HG03520 (cell line): ENCODE results near the gene GID8.

Source experiments
- ATAC-seq: cut with Tn5 transposase; IDR thresholded peaks from one replicate; pipeline ENCODE4 v1.9.1; 2021; ENCODE audit warnings: mild to moderate bottlenecking, moderate library complexity; ENCODE audit not compliant: unreplicated experiment

The GID8 gene

GRCh38 chr20:62941792-62942191 lies 3.8 kb downstream of the GID8 start:
- ATAC-seq = no peak

- no peak for ATAC-seq
Measured at GRCh38 chr20:62942456-62942855, 4.5 kb downstream of the GID8 start.

- ATAC-seq = no peak
Measured at GRCh38 chr20:62943396-62943795, 5.4 kb downstream of the GID8 start.

- ATAC-seq = no peak
Measured at GRCh38 chr20:62944184-62944583, 6.2 kb downstream of the GID8 start.

- no peak for ATAC-seq
Measured at GRCh38 chr20:62944746-62945145, 6.8 kb downstream of the GID8 start.

- no peak for ATAC-seq
Measured at GRCh38 chr20:62945771-62946339, 7.9 kb downstream of the GID8 start.

- no peak for ATAC-seq
Measured at GRCh38 chr20:62946918-62947317, 9.0 kb downstream of the GID8 start.

- ATAC-seq = no peak
Measured at GRCh38 chr20:62947532-62948300, 9.8 kb downstream of the GID8 start.

- ATAC-seq = no peak
Measured at GRCh38 chr20:62949153-62949821, 11.3 kb downstream of the GID8 start.

- ATAC-seq = no peak
Measured at GRCh38 chr20:62949962-62950361, 12.0 kb downstream of the GID8 start.

GRCh38 chr20:62950741-62951140 lies 12.8 kb downstream of the GID8 start:
- no peak for ATAC-seq

- ATAC-seq = no peak
Measured at GRCh38 chr20:62951143-62951895, 13.4 kb downstream of the GID8 start.

GRCh38 chr20:62951896-62952372 lies 14.0 kb downstream of the GID8 start:
- no peak for ATAC-seq

GRCh38 chr20:62952373-62952967 lies 14.5 kb downstream of the GID8 start, which contains the start of gene SLC17A9:
SLC17A9 (plus strand) TSS chr20:62952709; CDS start chr20:62952831, 122 bp downstream.
- peak; percentile 43 for ATAC-seq

- no peak for ATAC-seq
Measured at GRCh38 chr20:62952968-62953838, 15.3 kb downstream of the GID8 start.

GRCh38 chr20:62953839-62954703 lies 16.1 kb downstream of the GID8 start:
- ATAC-seq = peak; percentile 65

GRCh38 chr20:62955519-62956386 lies 17.8 kb downstream of the GID8 start:
- no peak for ATAC-seq
